GM19324 (cell line): ENCODE results near the gene RPS6KB2.
"Not testable (repeated sequence)": the region's sequence is repeated elsewhere in the genome, so short reads cannot be mapped to it uniquely, and the experiment has no call there.

ENCODE experiments used
- ATAC-seq: cut with Tn5 transposase; IDR thresholded peaks from one replicate; pipeline ENCODE4 v1.9.1; 2021; ENCODE audit warnings: mild to moderate bottlenecking, moderate library complexity; ENCODE audit not compliant: unreplicated experiment, low FRiP score

RPS6KB2 gene

GRCh38 chr11:67423891-67424613 is 4.2 kb upstream of the RPS6KB2 start:
- no peak for ATAC-seq

GRCh38 chr11:67427364-67427859 is 882 bp upstream of the RPS6KB2 start:
- ATAC-seq: not testable (repeated sequence)

- no peak for ATAC-seq
These were observed 859 bp downstream of the RPS6KB2 start for GRCh38 chr11:67429038-67429668.

- no peak for ATAC-seq
These were observed 1.4 kb downstream of the RPS6KB2 start for GRCh38 chr11:67429722-67430121.

DNA sequence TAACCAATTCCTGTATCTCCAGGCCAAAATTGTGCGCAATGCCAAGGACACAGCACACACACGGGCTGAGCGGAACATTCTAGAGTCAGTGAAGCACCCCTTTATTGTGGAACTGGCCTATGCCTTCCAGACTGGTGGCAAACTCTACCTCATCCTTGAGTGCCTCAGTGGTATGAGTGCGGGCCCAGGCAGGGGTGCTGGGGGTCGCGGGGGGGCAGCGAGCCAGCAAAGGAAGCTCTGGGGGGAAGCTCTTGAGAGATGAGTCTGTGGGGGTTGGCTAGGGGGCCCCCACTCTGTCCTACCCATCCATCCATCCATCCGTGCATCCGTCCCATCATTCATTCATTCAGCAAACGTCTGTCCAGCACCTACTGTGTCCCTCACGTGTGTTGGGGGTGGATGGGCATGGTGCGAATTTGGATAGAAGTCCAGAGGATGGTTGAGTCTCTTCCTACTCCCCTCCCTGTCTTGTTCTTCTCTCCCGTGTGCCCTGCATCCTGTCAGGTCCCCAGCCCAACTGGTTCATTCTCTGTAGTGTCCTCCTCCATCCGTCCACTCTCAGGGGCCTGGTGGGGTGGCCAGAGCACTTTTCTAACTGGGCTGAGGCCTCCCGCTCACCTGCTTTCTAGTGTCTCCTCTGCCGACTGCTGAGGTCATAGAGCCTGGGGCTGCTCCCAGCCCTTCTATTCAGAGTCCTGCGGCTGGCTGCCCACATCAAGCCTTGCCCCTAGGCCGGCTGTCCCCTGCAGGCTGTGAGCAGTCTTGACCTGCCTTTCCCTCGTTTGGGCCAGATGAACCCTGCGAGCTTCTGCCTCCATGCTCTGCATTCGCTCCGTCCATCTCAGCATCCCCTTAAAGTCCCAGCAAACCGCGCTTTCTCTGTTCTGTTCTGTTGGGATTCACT is 3.3 kb downstream of the RPS6KB2 start:
- ATAC-seq: no peak

DNA sequence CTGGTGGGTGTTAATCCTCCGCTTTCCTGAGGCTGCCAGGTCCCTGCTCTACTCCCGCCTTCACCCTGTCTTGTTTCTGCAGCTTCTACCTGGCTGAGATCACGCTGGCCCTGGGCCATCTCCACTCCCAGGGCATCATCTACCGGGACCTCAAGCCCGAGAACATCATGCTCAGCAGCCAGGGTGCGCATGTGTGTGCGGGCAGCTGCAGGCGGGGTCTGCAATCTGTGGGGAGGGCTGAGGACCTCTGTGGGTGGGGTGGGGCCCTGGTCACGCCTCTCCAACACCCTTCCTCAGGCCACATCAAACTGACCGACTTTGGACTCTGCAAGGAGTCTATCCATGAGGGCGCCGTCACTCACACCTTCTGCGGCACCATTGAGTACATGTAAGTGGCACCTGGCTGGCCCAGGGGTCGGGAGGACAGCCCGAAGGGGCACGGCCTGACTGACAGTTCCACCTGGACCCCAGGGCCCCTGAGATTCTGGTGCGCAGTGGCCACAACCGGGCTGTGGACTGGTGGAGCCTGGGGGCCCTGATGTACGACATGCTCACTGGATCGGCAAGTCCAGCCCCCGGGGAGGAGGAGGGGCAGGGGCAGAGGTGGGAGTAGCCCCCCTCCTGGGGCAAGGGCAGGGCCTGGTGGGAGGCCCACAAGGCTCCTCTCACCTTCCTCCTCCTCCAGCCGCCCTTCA is 4.5 kb downstream of the RPS6KB2 start:
- ATAC-seq: no peak

DNA sequence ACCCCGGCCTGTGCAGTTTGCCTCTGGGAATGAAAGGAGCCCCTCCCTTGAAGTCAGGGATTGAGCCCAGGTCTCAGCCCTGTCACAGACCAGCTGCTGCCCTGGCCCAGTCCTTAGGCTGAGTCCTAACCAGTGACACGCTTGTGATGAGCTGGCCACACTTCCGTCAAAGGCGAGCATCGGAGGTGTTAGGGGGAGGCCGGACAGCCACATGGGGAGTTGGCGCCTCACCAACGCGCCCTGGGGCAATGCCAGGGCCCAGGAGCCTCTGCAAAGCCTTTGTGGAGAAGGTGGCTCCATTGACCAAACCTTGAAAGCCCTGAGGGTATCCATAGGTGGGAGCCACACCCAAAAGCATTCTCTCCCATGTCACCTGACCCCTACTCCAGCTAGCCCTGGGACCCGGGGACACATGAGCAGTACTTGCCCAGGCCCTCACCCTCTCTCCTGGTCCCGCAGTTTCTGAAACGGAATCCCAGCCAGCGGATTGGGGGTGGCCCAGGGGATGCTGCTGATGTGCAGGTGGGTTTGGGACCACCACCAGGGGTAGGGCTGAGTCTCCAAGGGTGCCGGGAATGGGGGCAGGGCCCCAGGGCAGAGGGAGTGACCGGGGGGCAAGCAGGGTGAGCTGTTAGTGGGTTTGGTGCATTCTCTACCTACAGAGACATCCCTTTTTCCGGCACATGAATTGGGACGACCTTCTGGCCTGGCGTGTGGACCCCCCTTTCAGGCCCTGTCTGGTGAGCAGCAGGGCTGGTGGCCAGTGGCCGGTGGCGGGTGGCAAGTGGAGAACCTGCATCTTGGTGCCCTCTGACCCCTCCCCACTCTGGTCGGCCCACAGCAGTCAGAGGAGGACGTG is 5.5 kb downstream of the RPS6KB2 start:
- no peak for ATAC-seq

GRCh38 chr11:67434395-67434881 is 6.1 kb downstream of the RPS6KB2 start:
- ATAC-seq: no peak

GRCh38 chr11:67435031-67435726 is 6.9 kb downstream of the RPS6KB2 start:
- no peak for ATAC-seq

GRCh38 chr11:67435727-67436458 is 7.6 kb downstream of the RPS6KB2 start:
- ATAC-seq: no peak

DNA sequence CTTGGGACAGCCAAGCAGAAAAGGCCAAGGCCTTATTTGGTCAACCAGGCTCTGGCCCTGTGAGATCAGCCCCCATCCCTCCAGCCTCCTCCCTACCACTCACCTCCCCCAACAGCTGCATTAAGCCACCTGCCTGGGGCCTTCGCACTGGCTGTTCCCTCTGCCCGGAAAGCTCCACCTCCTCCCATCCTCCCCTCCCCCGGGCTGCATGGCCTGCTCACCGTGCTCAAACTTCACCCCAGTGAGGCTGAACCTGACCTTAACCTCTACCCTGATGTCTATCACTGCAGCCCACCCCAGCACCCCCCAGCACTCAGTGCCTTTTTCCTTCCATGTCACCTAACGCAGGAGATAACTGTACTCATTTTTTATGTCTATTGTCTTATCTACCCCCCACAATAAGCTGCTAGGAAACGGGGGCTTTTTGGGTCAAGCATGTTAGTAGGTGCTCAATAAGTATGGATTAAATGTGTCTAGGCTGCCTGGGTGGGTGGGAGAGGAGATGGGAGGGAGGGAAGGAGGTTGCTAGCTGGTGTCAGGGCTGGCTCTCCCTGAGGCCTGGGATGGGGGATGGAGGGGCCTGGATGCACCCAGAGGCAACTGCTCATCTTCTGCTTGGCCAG is 8.3 kb downstream of the RPS6KB2 start:
- no peak for ATAC-seq

- peak; percentile 32 for ATAC-seq
These were observed 9.0 kb downstream of the RPS6KB2 start, which contains the start of gene PTPRCAP for GRCh38 chr11:67437082-67437808. TSS of gene PTPRCAP (minus strand) at chr11:67437682. CDS start at chr11:67437619, 63 bp downstream.

DNA sequence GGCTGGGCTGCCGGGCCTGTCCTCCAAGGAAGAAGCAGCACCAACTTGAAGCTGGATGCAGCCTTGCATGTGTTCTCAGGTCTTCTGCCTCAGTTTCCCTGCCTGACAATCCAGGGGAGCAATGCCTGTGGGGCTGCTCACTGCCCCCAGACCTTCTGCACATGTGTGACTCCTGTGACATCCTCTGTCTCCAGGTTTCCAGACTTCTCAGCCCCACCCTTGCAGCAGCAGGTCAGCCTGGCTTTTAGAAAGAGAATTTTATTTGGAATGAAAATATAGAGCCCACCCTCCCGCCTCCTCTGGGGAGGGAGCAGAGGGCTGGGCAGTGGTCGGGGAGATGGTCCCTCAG is 9.5 kb downstream of the RPS6KB2 start:
- no peak for ATAC-seq

- no peak for ATAC-seq
These were observed 10.0 kb downstream of the RPS6KB2 start for GRCh38 chr11:67438158-67438902.

- no peak for ATAC-seq
These were observed 11.3 kb downstream of the RPS6KB2 start for GRCh38 chr11:67439321-67440228.
